Lung (tissue), 12 donors: ENCODE data around the gene STT3B. TPM values are rescaled to one million over a fixed set of nuclear protein-coding genes. Genes with fewer than 3 reads are reported as not detected.

Source experiments
- ATAC-seq: fragments of 200-7000 bp; cut with Tn5 transposase; one replicate; pipeline ENCODE4 v1.9.1; 2020; ENCODE audit warnings: moderate number of reproducible peaks; ENCODE audit not compliant: insufficient read depth, low FRiP score
- DNase-seq, 3 donors: peaks; one replicate each; pipeline ENCODE4 v3.0.0-alpha.2; 2013 to 2017
- H3K27ac ChIP-seq, 2 donors: one replicate each; pipeline ENCODE4 v1.5.1; 2013; ENCODE audit warnings: mild to moderate bottlenecking in 2 of 2, moderate library complexity in 2 of 2, control low read depth in 1 of 2, inconsistent platforms in 1 of 2, low read depth in 1 of 2, low read length in 1 of 2
- H3K27me3 ChIP-seq, 3 donors: one replicate each; pipeline ENCODE4 v1.5.1; 2013; ENCODE audit warnings: low read length in 2 of 3; ENCODE audit not compliant: control insufficient read depth in 3 of 3, insufficient read depth in 3 of 3
- H3K36me3 ChIP-seq, 4 donors: one replicate each; pipeline ENCODE4 v1.5.1; 2013; ENCODE audit warnings: low read length in 4 of 4, mild to moderate bottlenecking in 1 of 4, moderate library complexity in 1 of 4; ENCODE audit not compliant: control insufficient read depth in 4 of 4, insufficient read depth in 4 of 4
- H3K4me1 ChIP-seq, 5 donors: one replicate each; pipeline ENCODE4 v1.5.1; 2013; ENCODE audit warnings: low read length in 5 of 5, mild to moderate bottlenecking in 2 of 5, moderate library complexity in 1 of 5; ENCODE audit not compliant: control insufficient read depth in 5 of 5, insufficient read depth in 5 of 5
- H3K4me3 ChIP-seq: one replicate; pipeline ENCODE4 v1.5.1; 2013; ENCODE audit warnings: mild to moderate bottlenecking, control low read depth, moderate library complexity
- H3K9ac ChIP-seq, 2 donors: one replicate each; pipeline ENCODE4 v1.5.1; 2013; ENCODE audit warnings: low read length in 2 of 2, control low read depth in 1 of 2; ENCODE audit not compliant: insufficient read depth in 1 of 2
- H3K9me3 ChIP-seq, 4 donors: one replicate each; pipeline ENCODE4 v1.5.1; 2013; ENCODE audit warnings: low read length in 3 of 4, mild to moderate bottlenecking in 1 of 4, moderate library complexity in 1 of 4; ENCODE audit not compliant: control insufficient read depth in 4 of 4, insufficient read depth in 3 of 4
- WGBS, 2 donors: extraction: QIAGEN DNeasy Blood & Tissue Kit; methylation state at CpG; one replicate each; pipeline ENCODE4 v1.1.7; 2013; 5-methylcytosine and 5-hydroxymethylcytosine counted together
- polyA plus RNA-seq, 2 donors: library from polyadenylated mRNA; stranded (reverse); fragments of 200-250 nt; gene quantifications; one replicate each; pipeline ENCODE4 v1.2.1, GENCODE V29; 2013
- total RNA-seq, 2 donors: library from RNA; depleted of rRNA in 1 of 2; stranded (reverse); fragments of >200 nt in 1 of 2; gene quantifications; one replicate each; pipeline ENCODE4 v1.2.1, GENCODE V29; 2014 to 2021
- TF ChIP-seq, protein P1 (sequence below): IDR thresholded peaks from 2 replicates; pipeline ENCODE4 v1.5.1; 2012; ENCODE audit warnings: mild to moderate bottlenecking; ENCODE audit errors: control extremely low read depth, extremely low read depth
- donor health status: control.
- donor health status: control.
- donor health status: Bipolar disorder and iron deficiency.
- donor health status: healthy.
- donor health status: DM: yes; HTN: yes; CAD: no.

The STT3B gene
- total and polyA plus RNA-seq, 4 donors: 39.3 to 217 (median 85.5) TPM

- DNase-seq: no peak
- no peak for ATAC-seq
- Histone ChIP-seq H3K9ac (no peak overlapping the region), H3K4me1 (no peaks in the 10 kb centered on the region), H3K9me3 (no peaks in the 10 kb centered on the region), H3K27me3 (no peaks in the 10 kb centered on the region), H3K36me3 (peaks cover 2 to 34% (median 9%) of the 10 kb centered on the region in 4 donors), H3K4me3 (no peak overlapping the region), H3K27ac (no peak overlapping the region)
- WGBS, 2 donors: 95 to 97% methylated on average over 6 of the region's 6 CpGs
- TF ChIP-seq, protein P1, sequence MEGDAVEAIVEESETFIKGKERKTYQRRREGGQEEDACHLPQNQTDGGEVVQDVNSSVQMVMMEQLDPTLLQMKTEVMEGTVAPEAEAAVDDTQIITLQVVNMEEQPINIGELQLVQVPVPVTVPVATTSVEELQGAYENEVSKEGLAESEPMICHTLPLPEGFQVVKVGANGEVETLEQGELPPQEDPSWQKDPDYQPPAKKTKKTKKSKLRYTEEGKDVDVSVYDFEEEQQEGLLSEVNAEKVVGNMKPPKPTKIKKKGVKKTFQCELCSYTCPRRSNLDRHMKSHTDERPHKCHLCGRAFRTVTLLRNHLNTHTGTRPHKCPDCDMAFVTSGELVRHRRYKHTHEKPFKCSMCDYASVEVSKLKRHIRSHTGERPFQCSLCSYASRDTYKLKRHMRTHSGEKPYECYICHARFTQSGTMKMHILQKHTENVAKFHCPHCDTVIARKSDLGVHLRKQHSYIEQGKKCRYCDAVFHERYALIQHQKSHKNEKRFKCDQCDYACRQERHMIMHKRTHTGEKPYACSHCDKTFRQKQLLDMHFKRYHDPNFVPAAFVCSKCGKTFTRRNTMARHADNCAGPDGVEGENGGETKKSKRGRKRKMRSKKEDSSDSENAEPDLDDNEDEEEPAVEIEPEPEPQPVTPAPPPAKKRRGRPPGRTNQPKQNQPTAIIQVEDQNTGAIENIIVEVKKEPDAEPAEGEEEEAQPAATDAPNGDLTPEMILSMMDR: no peak
Observed at GRCh38 chr3:31624083-31624709, 91.5 kb downstream of the STT3B start.

GRCh38 chr3:31625358-31625757 lies 92.6 kb downstream of the STT3B start:
- H3K27me3 ChIP-seq: no peaks in the 10 kb centered on the region
- ATAC-seq: no peak
- no peaks in the 10 kb centered on the region for H3K4me1 ChIP-seq
- WGBS, 2 donors: 96 to 97% methylated on average over 2 of the region's 2 CpGs
- peaks cover 6 to 33% (median 9%) of the 10 kb centered on the region in 4 donors for H3K36me3 ChIP-seq
- DNase-seq: no peak
- no peak overlapping the region for H3K4me3 ChIP-seq
- TF ChIP-seq, protein P1: no peak
- H3K27ac ChIP-seq: no peak overlapping the region
- H3K9ac ChIP-seq: no peak overlapping the region
- no peaks in the 10 kb centered on the region for H3K9me3 ChIP-seq

DNA sequence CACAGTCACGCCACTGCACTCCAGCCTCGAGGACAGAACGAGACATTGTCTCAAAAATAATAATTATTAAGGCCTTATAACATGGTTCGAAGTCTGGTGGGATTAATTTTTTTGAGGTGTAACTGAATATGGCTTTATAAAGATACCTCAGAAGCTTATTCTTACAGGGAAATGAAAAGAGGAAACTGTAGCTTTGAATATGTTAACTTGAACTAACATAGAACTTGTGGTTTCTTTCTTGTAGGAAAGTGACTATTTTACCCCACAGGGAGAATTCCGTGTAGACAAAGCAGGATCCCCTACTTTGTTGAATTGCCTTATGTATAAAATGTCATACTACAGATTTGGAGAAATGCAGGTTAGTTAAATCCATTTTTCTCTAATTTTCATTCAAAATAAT lies 96.3 kb downstream of the STT3B start:
- H3K9ac ChIP-seq: no peak overlapping the region
- TF ChIP-seq, protein P1: no peak
- H3K4me1 ChIP-seq: no peaks in the 10 kb centered on the region
- no peaks in the 10 kb centered on the region for H3K9me3 ChIP-seq
- H3K27ac ChIP-seq: no peak overlapping the region
- DNase-seq (no peak), ATAC-seq (no peak)
- H3K27me3 ChIP-seq: no peaks in the 10 kb centered on the region
- H3K4me3 ChIP-seq: no peak overlapping the region
- H3K36me3 ChIP-seq: peaks cover 8 to 28% (median 11%) of the 10 kb centered on the region in 4 donors
- WGBS, 2 donors: 55 to 77% methylated on average over 5 of the region's 5 CpGs

DNA sequence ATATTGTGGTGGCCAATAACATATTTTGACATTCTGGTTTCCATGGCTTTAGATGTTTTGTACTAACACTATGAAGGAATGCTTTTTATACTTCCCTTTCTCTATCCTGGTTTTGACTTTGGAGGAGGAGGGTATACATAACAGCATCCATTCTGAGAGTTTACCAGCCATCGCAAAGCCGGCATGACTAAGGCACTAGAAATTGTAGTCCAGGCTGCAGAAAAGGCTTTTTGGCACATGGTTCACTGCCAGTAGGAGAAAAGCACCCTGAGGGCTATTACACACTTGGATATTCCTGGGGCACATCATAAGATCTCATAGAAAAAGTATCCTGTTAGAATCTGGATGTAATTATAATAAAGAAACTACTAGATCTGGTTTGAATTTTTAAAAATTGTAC lies 101.8 kb downstream of the STT3B start:
- Histone ChIP-seq H3K27ac (no peak overlapping the region), H3K36me3 (peaks cover 4 to 13% (median 7%) of the 10 kb centered on the region in 4 donors), H3K4me3 (no peak overlapping the region), H3K27me3 (no peaks in the 10 kb centered on the region), H3K9ac (no peak overlapping the region), H3K9me3 (no peaks in the 10 kb centered on the region), H3K4me1 (peaks cover 0 to 1% (median 0%) of the 10 kb centered on the region in 5 donors)
- TF ChIP-seq, protein P1: no peak
- DNase-seq (no peak), ATAC-seq (no peak)
- WGBS, 2 donors: 92 to 93% methylated on average over 2 of the region's 2 CpGs
